Fibroblast of mammary gland (primary cell): ENCODE results near the gene CDK2.
A peak's percentile ranks its signal among the peaks of the same experiment; 100 is the strongest.

Experiments used
- DNase-seq: peaks from one replicate; pipeline ENCODE4 v3.0.0-alpha.2; 2010; ENCODE audit warnings: low read depth
- H3K4me3 ChIP-seq: 2 replicates; pipeline ENCODE4 v1.5.1; 2011; ENCODE audit warnings: low read depth, mild to moderate bottlenecking, low read length, moderate library complexity; ENCODE audit not compliant: control insufficient read depth
- CTCF ChIP-seq: conservative IDR thresholded peaks from 2 replicates; pipeline ENCODE4 v1.5.1; 2011; ENCODE audit warnings: low read depth, low read length, inconsistent platforms; ENCODE audit not compliant: control insufficient read depth, insufficient read depth

Gene CDK2

GRCh38 chr12:55940065-55940732, 26.4 kb upstream of the CDK2 start:
- TF ChIP-seq CTCF, result peak; percentile 91
- peak; percentile 86 for DNase-seq
- H3K4me3 ChIP-seq, result no peak overlapping the region

GRCh38 chr12:55942055-55942454, 24.6 kb upstream of the CDK2 start:
- H3K4me3 ChIP-seq, result no peak overlapping the region
- no peak for TF ChIP-seq CTCF
- DNase-seq, result no peak

GRCh38 chr12:55942577-55943136, 24.0 kb upstream of the CDK2 start:
- H3K4me3 ChIP-seq, result no peak overlapping the region
- TF ChIP-seq CTCF, result no peak
- DNase-seq, result no peak

GRCh38 chr12:55946553-55946952, 20.1 kb upstream of the CDK2 start:
- DNase-seq, result no peak
- no peak overlapping the region for H3K4me3 ChIP-seq
- no peak for TF ChIP-seq CTCF

- H3K4me3 ChIP-seq, result no peak overlapping the region
- TF ChIP-seq CTCF, result no peak
Observed at GRCh38 chr12:55955344-55955743, 11.3 kb upstream of the CDK2 start.

GRCh38 chr12:55955800-55956508, 10.7 kb upstream of the CDK2 start:
- TF ChIP-seq CTCF, result peak; percentile 49
- DNase-seq, result peak; percentile 71

More at GRCh38 chr12:55955344-55955743, 11.3 kb upstream of the CDK2 start:
- DNase-seq, result no peak

More at GRCh38 chr12:55955800-55956508, 10.7 kb upstream of the CDK2 start:
- H3K4me3 ChIP-seq, result no peak overlapping the region
